ENCODE measurements around the gene TCAF1.
"Not testable (repeated sequence)": the region's sequence is repeated elsewhere in the genome, so short reads cannot be mapped to it uniquely, and the experiment has no call there.

The TCAF1 gene

GRCh38 chr7:143855443-143855842, 46.5 kb downstream of the TCAF1 start:
- not testable (repeated sequence) for DNase-seq

GRCh38 chr7:143850682-143851081, 51.3 kb downstream of the TCAF1 start:
- DNase-seq, result no peak

- no peak for DNase-seq
Measured at GRCh38 chr7:143849785-143850479, 52.0 kb downstream of the TCAF1 start.

GRCh38 chr7:143848192-143848591, 53.8 kb downstream of the TCAF1 start:
- DNase-seq, result no peak

GRCh38 chr7:143846692-143847091, 55.3 kb downstream of the TCAF1 start:
- DNase-seq, result no peak

- not testable (repeated sequence) for DNase-seq
Measured at GRCh38 chr7:143841696-143842095, 60.3 kb downstream of the TCAF1 start.

GRCh38 chr7:143840062-143840461, 61.9 kb downstream of the TCAF1 start:
- DNase-seq, result not testable (repeated sequence)

GRCh38 chr7:143837223-143837622, 64.8 kb downstream of the TCAF1 start:
- DNase-seq, result not testable (repeated sequence)

- DNase-seq, result peak; percentile 81
Measured at GRCh38 chr7:143836622-143837021, 65.4 kb downstream of the TCAF1 start.

- DNase-seq, result not testable (repeated sequence)
Measured at GRCh38 chr7:143836088-143836487, 65.9 kb downstream of the TCAF1 start.

- DNase-seq, result not testable (repeated sequence)
Measured at GRCh38 chr7:143826578-143826977, 75.4 kb downstream of the TCAF1 start.

- not testable (repeated sequence) for DNase-seq
Measured at GRCh38 chr7:143824295-143825135, 77.5 kb downstream of the TCAF1 start.

- DNase-seq, result not testable (repeated sequence)
Measured at GRCh38 chr7:143823634-143824294, 78.2 kb downstream of the TCAF1 start.

- not testable (repeated sequence) for DNase-seq
Measured at GRCh38 chr7:143821392-143822277, 80.3 kb downstream of the TCAF1 start.

GRCh38 chr7:143817873-143818272, 84.1 kb downstream of the TCAF1 start:
- not testable (repeated sequence) for DNase-seq

GRCh38 chr7:143816471-143817133, 85.4 kb downstream of the TCAF1 start:
- DNase-seq, result not testable (repeated sequence)

GRCh38 chr7:143810639-143811038, 91.3 kb downstream of the TCAF1 start:
- DNase-seq, result not testable (repeated sequence)

- not testable (repeated sequence) for DNase-seq
Measured at GRCh38 chr7:143806664-143807071, 95.3 kb downstream of the TCAF1 start.

Measured in effector CD8-positive, alpha-beta T cell (primary cell).